Measurements from ENCODE around the gene ABCA10.

The ABCA10 gene

GRCh38 chr17:69103557-69104233 lies 124.9 kb downstream of the ABCA10 start:
- H3K4me3 ChIP-seq (ENCODE audit: insufficient read depth, low read length, poor library complexity, severe bottlenecking), result no peak overlapping the region
- no peaks in the 10 kb centered on the region for H3K27me3 ChIP-seq (ENCODE audit: low read length)
- TF ChIP-seq EZH2phosphoT487 (conservative IDR thresholded peaks at IDR 0.05; ENCODE audit: low read length), result no peak
- TF ChIP-seq CTCF (IDR thresholded peaks at IDR 0.05; ENCODE audit: insufficient read depth, low read length, poor library complexity, severe bottlenecking), result no peak
- no peaks in the 10 kb centered on the region for H3K9me3 ChIP-seq (ENCODE audit: insufficient read depth, low read length)
- H3K27ac ChIP-seq (ENCODE audit: low read depth, low read length), result no peak overlapping the region
- no peaks in the 10 kb centered on the region for H3K9me2 ChIP-seq (replicated peaks; ENCODE audit: insufficient read depth, low read length)
- H3K36me3 ChIP-seq (ENCODE audit: low read length), result no peaks in the 10 kb centered on the region
- H3K4me2 ChIP-seq (ENCODE audit: low read depth, low read length, poor library complexity, severe bottlenecking), result no peak overlapping the region
- no peak overlapping the region for H3K9ac ChIP-seq (ENCODE audit: low read length)
- no peaks in the 10 kb centered on the region for H4K20me1 ChIP-seq (ENCODE audit: low read depth, low read length)
- H3F3A ChIP-seq (ENCODE audit: insufficient read depth), result no peaks in the 10 kb centered on the region
- no peaks in the 10 kb centered on the region for H3K79me2 ChIP-seq (ENCODE audit: insufficient read depth, low read length)
- no peak overlapping the region for H2AFZ ChIP-seq (ENCODE audit: low read depth, low read length, severe bottlenecking)

GRCh38 chr17:69098625-69099024 lies 130.0 kb downstream of the ABCA10 start:
- H3K27me3 ChIP-seq (ENCODE audit: low read length), result no peaks in the 10 kb centered on the region
- no peaks in the 10 kb centered on the region for H3K9me3 ChIP-seq (ENCODE audit: insufficient read depth, low read length)
- H4K20me1 ChIP-seq (ENCODE audit: low read depth, low read length), result no peaks in the 10 kb centered on the region
- no peak overlapping the region for H3K9ac ChIP-seq (ENCODE audit: low read length)
- no peaks in the 10 kb centered on the region for H3K36me3 ChIP-seq (ENCODE audit: low read length)
- H3K4me3 ChIP-seq (ENCODE audit: insufficient read depth, low read length, poor library complexity, severe bottlenecking), result no peak overlapping the region
- TF ChIP-seq EZH2phosphoT487 (conservative IDR thresholded peaks at IDR 0.05; ENCODE audit: low read length) (no peak), CTCF (IDR thresholded peaks at IDR 0.05; ENCODE audit: insufficient read depth, low read length, poor library complexity, severe bottlenecking) (no peak)
- no peaks in the 10 kb centered on the region for H3F3A ChIP-seq (ENCODE audit: insufficient read depth)
- no peak overlapping the region for H2AFZ ChIP-seq (ENCODE audit: low read depth, low read length, severe bottlenecking)
- no peak overlapping the region for H3K4me2 ChIP-seq (ENCODE audit: low read depth, low read length, poor library complexity, severe bottlenecking)
- H3K27ac ChIP-seq (ENCODE audit: low read depth, low read length), result no peak overlapping the region
- H3K79me2 ChIP-seq (ENCODE audit: insufficient read depth, low read length), result no peaks in the 10 kb centered on the region
- H3K9me2 ChIP-seq (replicated peaks; ENCODE audit: insufficient read depth, low read length), result no peaks in the 10 kb centered on the region
